ENCODE data around the gene TFF1.

- TF ChIP-seq EZH2 (optimal IDR thresholded peaks at IDR 0.05; ENCODE audit: low read depth, low read length) (no peak), CTCF (IDR thresholded peaks at IDR 0.05; ENCODE audit: low read length) (no peak), EZH2phosphoT487 (IDR thresholded peaks at IDR 0.05; ENCODE audit: low read length) (no peak)
Measured at GRCh38 chr21:42357307-42357706, 9.0 kb downstream of the TFF1 start.
